Esophagus muscularis mucosa (tissue), 4 donors: ENCODE results near the gene MEGF6. TPM values are rescaled to one million over a fixed set of nuclear protein-coding genes. Genes with fewer than 3 reads are reported as not detected.

ENCODE experiments used
- DNase-seq: peaks from one replicate; pipeline ENCODE4 v3.0.0-alpha.2; 2017; ENCODE audit errors: extremely low spot score
- H3K27ac ChIP-seq, 4 donors: fragments of 200-600 bp; sonication (generic); replicated peaks in 1 of 4; 1 replicate in 3 of 4; 2 replicates in 1 of 4; pipeline ENCODE4 v1.5.1; 2016 to 2019; ENCODE audit warnings: mild to moderate bottlenecking in 1 of 4
- H3K27me3 ChIP-seq, 4 donors: fragments of 200-600 bp; sonication (generic); one replicate each; pipeline versions ENCODE4 v1.5.1 to v1.6.0; 2016 to 2019
- H3K36me3 ChIP-seq, 4 donors: fragments of 200-600 bp; sonication (generic); one replicate each; pipeline ENCODE4 v1.5.1; 2016 to 2019
- H3K4me1 ChIP-seq, 4 donors: fragments of 200-600 bp; sonication (generic); one replicate each; pipeline ENCODE4 v1.5.1; 2016 to 2019
- H3K4me3 ChIP-seq, 4 donors: fragments of 200-600 bp; sonication (generic); 1 replicate in 2 of 4; 2 replicates in 2 of 4; pipeline ENCODE4 v1.5.1; 2016 to 2019; ENCODE audit warnings: mild to moderate bottlenecking in 4 of 4, moderate library complexity in 1 of 4
- H3K9me3 ChIP-seq, 4 donors: fragments of 200-600 bp; sonication (generic); 1 replicate in 3 of 4; 2 replicates in 1 of 4; pipeline ENCODE4 v1.5.1; 2016 to 2019
- CTCF ChIP-seq, 3 experiments: fragments of 200-600 bp in 2 of 3; fragments of 450-650 bp in 1 of 3; sonication (generic) in 2 of 3; IDR thresholded peaks; one replicate each; pipeline ENCODE4 v1.5.1; 2017 to 2019; ENCODE audit warnings: antibody characterized with exemption in 3 of 3, mild to moderate bottlenecking in 2 of 3, moderate library complexity in 1 of 3
- EP300 ChIP-seq: sonication (generic); formaldehyde crosslinking; IDR thresholded peaks from one replicate; pipeline ENCODE4 v1.6.1; 2017; ENCODE audit warnings: antibody characterized with exemption
- POLR2A ChIP-seq: fragments of 450-650 bp; IDR thresholded peaks from one replicate; pipeline ENCODE4 v1.6.1; 2017; ENCODE audit warnings: antibody characterized with exemption, moderate library complexity, mild to moderate bottlenecking, low read depth
- POLR2AphosphoS5 ChIP-seq, 2 donors: sonication (generic); formaldehyde crosslinking; IDR thresholded peaks; one replicate each; pipeline ENCODE4 v1.6.1; 2017; ENCODE audit warnings: antibody characterized with exemption in 2 of 2
- WGBS: methylation state at CpG from one replicate; pipeline ENCODE4 v1.1.5; 2018; 5-methylcytosine and 5-hydroxymethylcytosine counted together
- intact Hi-C: fragments of 100-400 bp; cut with DNase I; formaldehyde crosslinking; loops from one replicate; pipeline ENCODE4 v1.15.1; 2023
- total RNA-seq, 4 donors: library from RNA; depleted of rRNA; stranded (reverse); fragments of >200 nt; gene quantifications; one replicate each; pipeline versions ENCODE4 v1.1.0 to v1.2.1, GENCODE V29; 2016

The MEGF6 gene
- total RNA-seq, 4 donors from 2014 or later = 9.3 to 18.1 (median 12.7) TPM

- Histone ChIP-seq H3K27me3 (no peaks in the 10 kb centered on the region), H3K9me3 (no peaks in the 10 kb centered on the region), H3K36me3 (peaks cover 0 to 28% (median 0%) of the 10 kb centered on the region in 4 donors), H3K4me1 (peaks cover 0 to 17% (median 5%) of the 10 kb centered on the region in 4 donors), H3K4me3 (no peak overlapping the region), H3K27ac (no peak overlapping the region)
- WGBS = over 99% methylated on average over 18 of the region's 32 CpGs
- TF ChIP-seq POLR2AphosphoS5 (IDR thresholded peaks at IDR 0.05) = no peak
- TF ChIP-seq POLR2A = no peak
- no peak for TF ChIP-seq EP300
- no peak for TF ChIP-seq CTCF (IDR thresholded peaks at IDR 0.05)
- intact Hi-C loops = no loop called here
- no peak for DNase-seq
Measured at GRCh38 chr1:3500265-3500835, 111.0 kb downstream of the MEGF6 start.

GRCh38 chr1:3499611-3500010 is 111.7 kb downstream of the MEGF6 start:
- no peaks in the 10 kb centered on the region for H3K27me3 ChIP-seq
- H3K4me1 ChIP-seq = peaks cover 0 to 10% (median 2%) of the 10 kb centered on the region in 4 donors
- 80% methylated on average over 1 of the region's 22 CpGs for WGBS
- intact Hi-C loops = no loop called here
- no peak for TF ChIP-seq POLR2AphosphoS5 (IDR thresholded peaks at IDR 0.05)
- no peak for TF ChIP-seq POLR2A
- no peak for TF ChIP-seq CTCF (IDR thresholded peaks at IDR 0.05)
- TF ChIP-seq EP300 = no peak
- H3K4me3 ChIP-seq = no peak overlapping the region
- DNase-seq = no peak
- no peak overlapping the region for H3K27ac ChIP-seq
- H3K36me3 ChIP-seq = peaks cover 0 to 31% (median 0%) of the 10 kb centered on the region in 4 donors
- no peaks in the 10 kb centered on the region for H3K9me3 ChIP-seq

- Histone ChIP-seq H3K27ac (no peak overlapping the region), H3K9me3 (no peaks in the 10 kb centered on the region), H3K4me3 (no peak overlapping the region), H3K36me3 (peaks cover 0 to 31% (median 0%) of the 10 kb centered on the region in 4 donors), H3K27me3 (no peaks in the 10 kb centered on the region), H3K4me1 (peaks cover 0 to 6% (median 0%) of the 10 kb centered on the region in 4 donors)
- intact Hi-C loops = no loop called here
- TF ChIP-seq EP300 (no peak), CTCF (IDR thresholded peaks at IDR 0.05) (no peak), POLR2AphosphoS5 (IDR thresholded peaks at IDR 0.05) (no peak), POLR2A (no peak)
- DNase-seq = no peak
- WGBS = 100% methylated on average over 1 of the region's 8 CpGs
Measured at GRCh38 chr1:3498986-3499385, 112.3 kb downstream of the MEGF6 start.

- WGBS = 100% methylated on average over 1 of the region's 26 CpGs
- Histone ChIP-seq H3K27me3 (no peaks in the 10 kb centered on the region), H3K9me3 (no peaks in the 10 kb centered on the region), H3K27ac (no peak overlapping the region), H3K4me1 (peaks cover 0 to under 1% (median 0%) of the 10 kb centered on the region in 4 donors), H3K4me3 (no peak overlapping the region), H3K36me3 (peaks cover 0 to 31% (median 0%) of the 10 kb centered on the region in 4 donors)
- intact Hi-C loops = no loop called here
- no peak for DNase-seq
- no peak for TF ChIP-seq EP300
- no peak for TF ChIP-seq POLR2A
- no peak for TF ChIP-seq POLR2AphosphoS5 (IDR thresholded peaks at IDR 0.05)
- no peak for TF ChIP-seq CTCF (IDR thresholded peaks at IDR 0.05)
Measured at GRCh38 chr1:3498246-3498930, 112.9 kb downstream of the MEGF6 start.
